ENCODE data around the gene SPRYD3.

SPRYD3 gene

GRCh38 chr12:53062011-53062961 lies 16.9 kb downstream of the SPRYD3 start:
- DNase-seq: no peak

DNA sequence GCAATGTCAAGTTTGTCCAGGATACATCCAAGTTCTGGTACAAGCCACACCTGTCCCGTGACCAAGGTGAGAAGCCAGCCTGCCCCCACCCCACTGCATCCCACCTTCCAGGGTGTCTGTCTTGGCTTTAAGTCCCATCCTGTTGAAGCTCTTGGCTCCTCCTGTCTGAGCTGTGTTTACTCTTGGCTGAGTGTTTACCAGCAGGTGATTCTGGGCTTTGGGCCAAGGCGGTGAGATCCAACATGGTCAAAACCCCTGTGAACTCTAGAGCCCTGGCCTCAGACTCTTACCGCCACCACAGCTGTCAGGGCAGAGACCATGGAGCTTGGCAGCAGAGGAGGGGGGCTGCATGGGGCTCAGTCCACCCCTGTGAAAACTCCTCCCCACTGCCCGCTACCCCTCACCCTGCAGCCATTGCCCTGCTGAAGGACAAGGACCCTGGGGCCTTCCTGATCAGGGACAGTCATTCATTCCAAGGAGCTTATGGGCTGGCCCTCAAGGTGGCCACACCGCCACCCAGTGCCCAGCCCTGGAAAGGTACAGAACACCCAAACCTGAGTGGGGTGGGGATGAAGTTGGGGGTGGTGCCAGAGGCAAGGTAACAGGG lies 17.7 kb downstream of the SPRYD3 start:
- peak; percentile 34 to 39 for DNase-seq

DNA sequence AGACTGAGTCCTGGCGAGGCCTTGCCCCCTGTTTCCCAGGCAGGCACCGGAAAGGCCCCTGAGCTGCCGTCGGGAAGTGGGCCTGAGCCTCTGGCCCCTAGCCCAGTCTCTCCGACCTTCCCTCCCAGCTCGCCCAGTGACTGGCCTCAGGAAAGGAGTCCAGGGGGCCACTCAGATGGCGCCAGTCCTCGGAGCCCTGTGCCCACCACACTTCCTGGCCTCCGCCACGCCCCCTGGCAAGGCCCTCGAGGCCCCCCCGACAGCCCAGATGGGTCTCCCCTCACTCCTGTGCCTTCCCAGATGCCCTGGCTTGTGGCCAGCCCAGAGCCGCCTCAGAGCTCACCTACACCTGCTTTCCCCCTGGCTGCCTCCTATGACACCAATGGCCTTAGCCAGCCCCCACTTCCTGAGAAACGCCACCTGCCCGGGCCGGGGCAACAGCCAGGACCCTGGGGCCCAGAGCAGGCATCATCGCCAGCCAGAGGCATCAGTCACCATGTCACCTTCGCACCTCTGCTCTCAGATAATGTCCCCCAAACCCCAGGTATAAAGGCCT lies 18.4 kb downstream of the SPRYD3 start:
- peak in 1 of 2 experiments; percentile 21 for DNase-seq

- no peak for DNase-seq
These were observed 19.0 kb downstream of the SPRYD3 start for GRCh38 chr12:53060064-53060720.

GRCh38 chr12:53059434-53060063 lies 19.6 kb downstream of the SPRYD3 start:
- DNase-seq: no peak

DNA sequence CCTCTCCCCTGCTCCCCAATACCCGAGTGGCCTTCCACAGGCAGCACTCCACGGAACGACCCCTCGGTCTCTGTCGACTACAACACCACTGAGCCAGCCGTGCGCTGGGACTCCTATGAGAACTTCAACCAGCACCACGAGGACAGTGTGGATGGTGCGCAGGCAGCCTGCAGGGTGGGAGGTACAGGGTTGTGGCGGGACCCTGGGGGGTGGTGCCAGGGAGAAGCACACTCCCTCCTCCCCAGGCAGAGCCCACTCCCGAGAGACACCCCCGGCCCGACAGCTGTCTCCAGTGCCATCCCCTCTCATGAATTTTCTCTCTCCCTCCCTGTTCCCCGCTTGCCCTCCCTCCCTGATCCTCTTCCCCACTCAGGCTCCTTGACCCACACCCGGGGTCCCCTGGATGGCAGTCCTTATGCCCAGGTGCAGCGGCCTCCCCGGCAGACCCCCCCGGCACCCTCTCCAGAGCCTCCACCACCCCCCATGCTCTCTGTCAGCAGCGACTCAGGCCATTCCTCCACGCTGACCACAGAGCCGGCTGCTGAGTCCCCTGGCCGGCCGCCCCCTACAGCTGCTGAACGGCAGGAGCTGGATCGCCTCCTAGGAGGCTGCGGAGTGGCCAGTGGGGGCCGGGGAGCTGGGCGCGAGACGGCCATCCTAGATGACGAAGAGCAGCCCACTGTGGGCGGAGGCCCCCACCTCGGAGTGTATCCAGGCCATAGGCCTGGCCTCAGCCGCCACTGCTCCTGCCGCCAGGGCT lies 20.3 kb downstream of the SPRYD3 start:
- no peak for DNase-seq

GRCh38 chr12:53057816-53058500 lies 21.2 kb downstream of the SPRYD3 start:
- no peak for DNase-seq

DNA sequence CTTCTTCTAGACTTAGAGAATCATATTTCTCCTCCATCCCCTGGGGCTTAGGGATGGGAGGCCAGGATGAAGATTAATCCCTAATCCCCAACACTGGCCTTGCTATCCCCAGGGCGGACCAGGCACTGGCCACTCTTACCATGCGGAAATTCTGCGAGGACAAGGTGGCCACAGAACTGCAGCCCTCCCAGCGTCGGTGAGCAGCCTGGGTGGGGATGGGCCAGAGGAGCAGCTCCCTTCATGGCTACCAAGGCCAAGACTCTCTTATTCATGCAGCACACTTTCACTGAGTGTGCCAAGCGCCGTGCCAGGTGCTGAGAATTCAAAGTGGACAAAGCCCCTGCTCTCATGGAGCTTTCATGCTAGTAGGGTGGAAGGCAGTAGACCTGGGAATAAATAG lies 22.3 kb downstream of the SPRYD3 start:
- no peak for DNase-seq

DNA sequence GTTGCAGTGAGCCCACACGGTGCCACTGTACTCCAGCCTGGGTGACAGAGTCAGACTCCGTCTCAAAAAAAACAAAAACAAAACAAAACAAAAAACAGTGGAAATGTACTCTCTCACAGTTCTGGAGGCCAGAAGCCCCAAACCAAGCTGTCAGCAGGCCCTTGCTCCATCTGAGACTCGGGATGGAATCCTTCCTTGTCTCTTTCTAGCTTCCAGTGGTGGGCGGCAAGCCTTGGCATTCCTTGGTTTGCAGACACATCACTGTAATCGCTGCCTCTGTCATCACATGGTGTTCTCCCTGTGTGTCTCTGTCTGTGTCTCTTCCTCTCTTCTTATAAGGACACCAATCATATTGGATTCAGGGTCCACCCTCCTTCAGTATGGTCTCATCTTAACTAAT lies 22.9 kb downstream of the SPRYD3 start:
- DNase-seq: no peak

GRCh38 chr12:53055471-53056266 lies 23.5 kb downstream of the SPRYD3 start:
- DNase-seq: no peak

DNA sequence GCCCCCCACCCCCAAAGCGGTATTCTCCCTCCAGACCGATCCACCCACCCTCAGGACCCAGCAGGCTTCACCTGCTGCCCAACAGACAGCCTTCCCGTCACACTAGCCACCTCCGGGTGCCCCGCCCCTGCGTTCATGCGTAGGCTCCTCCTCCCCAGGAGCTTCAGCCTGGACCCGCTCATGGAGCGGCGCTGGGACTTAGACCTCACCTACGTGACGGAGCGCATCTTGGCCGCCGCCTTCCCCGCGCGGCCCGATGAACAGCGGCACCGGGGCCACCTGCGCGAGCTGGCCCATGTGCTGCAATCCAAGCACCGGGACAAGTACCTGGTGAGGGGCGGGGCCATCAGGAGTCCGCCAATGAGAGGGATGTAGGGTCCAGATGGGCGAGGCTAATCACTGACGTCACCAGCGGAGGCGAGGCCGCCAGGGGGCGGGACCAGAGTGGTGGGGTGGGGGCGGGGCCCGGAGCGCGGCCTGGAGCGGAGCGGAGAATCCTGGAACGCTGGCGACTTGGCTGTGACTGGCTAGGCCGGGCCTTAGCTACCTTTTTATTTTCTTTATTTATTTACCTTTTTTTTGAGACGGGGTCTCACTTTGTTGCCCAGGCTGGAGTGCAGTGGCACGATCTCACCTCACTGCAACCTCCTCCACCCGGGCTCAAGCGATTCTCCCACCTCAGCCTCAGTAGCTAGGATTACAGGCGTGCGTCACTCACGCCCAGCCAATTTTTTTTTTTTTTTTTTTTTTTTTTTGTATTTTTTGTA lies 24.9 kb downstream of the SPRYD3 start:
- DNase-seq: peak; percentile 87 to 91

GRCh38 chr12:53053218-53054111 lies 25.7 kb downstream of the SPRYD3 start:
- DNase-seq: no peak

DNA sequence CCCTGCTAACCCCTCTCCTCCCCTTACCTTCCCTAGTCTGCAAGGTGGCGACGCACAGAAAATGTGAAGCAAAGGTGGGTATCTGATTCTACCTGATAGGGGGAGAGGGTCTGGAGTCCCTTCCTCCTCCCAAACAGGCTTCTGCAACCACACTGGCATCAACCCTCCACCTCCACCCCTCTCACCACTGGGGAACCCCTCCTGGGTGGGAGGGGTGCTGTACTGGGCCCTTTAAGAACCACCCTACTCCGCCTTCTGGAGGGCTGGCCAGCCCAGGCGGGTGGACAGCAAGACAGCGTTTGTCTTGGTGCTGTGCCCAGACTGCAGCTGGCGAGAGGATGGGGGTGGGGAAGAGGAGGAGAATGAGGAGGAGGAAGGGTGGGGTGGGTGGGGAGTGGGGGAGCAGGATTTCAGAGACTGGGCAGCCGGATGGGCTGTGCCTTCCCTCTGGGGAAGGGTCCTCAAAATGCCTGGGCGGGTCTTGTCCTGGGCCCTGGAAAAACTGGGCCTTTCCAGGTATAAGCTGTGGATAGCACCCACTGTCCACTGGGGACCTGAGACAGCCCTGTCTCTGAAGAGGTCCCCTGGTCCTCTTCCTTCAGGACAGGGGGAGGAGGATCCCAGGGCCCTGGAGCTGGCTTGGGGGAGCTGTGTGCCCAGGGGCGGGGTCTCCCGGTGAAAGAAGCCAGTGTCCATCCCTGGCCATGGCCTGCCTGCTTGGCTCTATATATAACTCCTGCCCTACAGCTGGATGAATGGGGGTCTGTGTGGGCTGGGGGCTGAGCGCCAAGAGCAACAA lies 26.6 kb downstream of the SPRYD3 start:
- DNase-seq: no peak

- no peak for DNase-seq
These were observed 27.2 kb downstream of the SPRYD3 start for GRCh38 chr12:53051881-53052412.

GRCh38 chr12:53051058-53051880 lies 27.9 kb downstream of the SPRYD3 start:
- no peak for DNase-seq

DNA sequence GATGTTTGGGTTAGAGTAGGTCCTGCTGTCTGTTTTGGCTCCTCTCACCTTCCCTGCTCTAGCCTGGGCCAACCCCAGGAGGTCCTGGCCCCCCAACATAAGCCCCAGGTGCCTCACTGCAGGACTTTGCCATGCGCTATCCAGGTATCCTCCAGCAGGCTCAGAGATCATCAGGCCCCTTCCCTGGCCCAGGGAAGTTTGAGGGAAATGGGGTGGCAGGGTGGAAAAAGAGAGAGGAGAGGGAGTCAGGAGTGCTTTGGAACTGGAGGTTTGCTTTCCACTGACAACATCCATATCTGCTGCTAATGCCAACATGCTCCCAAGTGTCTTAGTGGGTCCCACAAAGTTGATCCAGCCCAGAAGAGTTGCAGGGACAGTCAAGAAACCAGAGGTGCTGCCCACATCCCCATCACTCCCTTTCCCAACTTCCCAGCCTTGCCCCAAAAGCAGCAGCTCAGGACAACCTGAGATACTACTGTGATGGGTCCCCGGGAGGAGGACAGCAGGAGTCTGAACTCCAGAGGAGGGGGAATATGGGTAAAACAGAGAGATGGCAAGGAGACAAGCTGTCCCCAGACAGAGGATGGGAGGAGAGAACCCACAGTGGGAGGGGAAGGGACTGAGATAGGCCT lies 28.6 kb downstream of the SPRYD3 start:
- DNase-seq: no peak

All from NCI-H524 (cell line).